Amygdala (tissue), 56 donors: ENCODE data around the gene LRRC8E.
A peak's percentile ranks its signal among the peaks of the same experiment; 100 is the strongest.
"Not testable (repeated sequence)": the region's sequence is repeated elsewhere in the genome, so short reads cannot be mapped to it uniquely, and the experiment has no call there.

ENCODE experiments used
- DNase-seq, 56 donors: peaks; one replicate each; lab custom pipeline; 2025; lab: John Stamatoyannopoulos, UW

LRRC8E gene

GRCh38 chr19:7925171-7925851, 37.0 kb downstream of the LRRC8E start:
- peak in 25 of 56 donors; percentile 7 to 68 (median 30) for DNase-seq

- peak in 33 of 56 donors; percentile 6 to 73 (median 44) for DNase-seq
These were observed 37.9 kb downstream of the LRRC8E start, which contains the start of gene CTXN1 for GRCh38 chr19:7926021-7926726. Gene CTXN1 (minus strand): TSS chr19:7926135. CDS start chr19:7925538, 597 bp downstream.

GRCh38 chr19:7926727-7927604, 38.7 kb downstream of the LRRC8E start:
- DNase-seq: no peak

- DNase-seq: peak in 1 of 56 donors; percentile 12
These were observed 39.5 kb downstream of the LRRC8E start for GRCh38 chr19:7927605-7928333.

- DNase-seq: no peak
These were observed 40.0 kb downstream of the LRRC8E start for GRCh38 chr19:7928334-7928706.

GRCh38 chr19:7928741-7929701, 40.7 kb downstream of the LRRC8E start:
- peak in 4 of 56 donors; percentile 7 to 33 (median 16) for DNase-seq

GRCh38 chr19:7930030-7930429, 41.7 kb downstream of the LRRC8E start:
- DNase-seq: not testable (repeated sequence)

GRCh38 chr19:7930765-7931164, 42.5 kb downstream of the LRRC8E start:
- peak in 1 of 56 donors; percentile 20 for DNase-seq

- DNase-seq: peak in 6 of 56 donors; percentile 10 to 24 (median 16)
These were observed 43.1 kb downstream of the LRRC8E start for GRCh38 chr19:7931221-7932061.

GRCh38 chr19:7932276-7932929, 44.1 kb downstream of the LRRC8E start:
- no peak for DNase-seq

- DNase-seq: no peak
These were observed 44.6 kb downstream of the LRRC8E start for GRCh38 chr19:7932930-7933300.

- DNase-seq: no peak
These were observed 45.1 kb downstream of the LRRC8E start for GRCh38 chr19:7933411-7933810.

- DNase-seq: no peak
These were observed 45.8 kb downstream of the LRRC8E start for GRCh38 chr19:7933828-7934725.

- no peak for DNase-seq
These were observed 46.5 kb downstream of the LRRC8E start for GRCh38 chr19:7934766-7935165.

GRCh38 chr19:7940841-7941240, 52.5 kb downstream of the LRRC8E start:
- no peak for DNase-seq

GRCh38 chr19:7941895-7942596, 53.7 kb downstream of the LRRC8E start:
- DNase-seq: no peak
